GM21447 (cell line): ENCODE measurements around the gene PGGHG.
"Not testable (repeated sequence)": the region's sequence is repeated elsewhere in the genome, so short reads cannot be mapped to it uniquely, and the experiment has no call there.

Experiments
- ATAC-seq: cut with Tn5 transposase; IDR thresholded peaks from one replicate; pipeline ENCODE4 v1.9.1; 2021; ENCODE audit not compliant: unreplicated experiment

Gene PGGHG

DNA sequence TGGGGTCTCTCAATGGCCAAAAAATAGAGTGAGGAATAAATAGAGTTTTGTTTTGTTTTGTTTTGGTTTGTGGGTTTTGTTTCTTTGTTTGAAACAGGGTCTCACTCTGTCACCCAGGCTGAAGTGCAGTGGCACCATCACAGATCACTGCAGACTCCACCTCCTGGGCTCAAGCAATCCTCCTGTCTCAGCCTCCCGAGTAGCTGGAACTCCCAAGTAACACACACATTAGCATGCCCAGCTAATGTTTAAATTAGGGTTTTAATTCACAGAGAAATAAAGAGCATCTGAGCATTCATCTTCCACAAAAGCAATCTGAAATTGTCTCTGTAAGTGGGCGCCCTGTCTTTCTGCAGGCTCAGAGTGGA is 40.9 kb downstream of the PGGHG start:
- no peak for ATAC-seq

DNA sequence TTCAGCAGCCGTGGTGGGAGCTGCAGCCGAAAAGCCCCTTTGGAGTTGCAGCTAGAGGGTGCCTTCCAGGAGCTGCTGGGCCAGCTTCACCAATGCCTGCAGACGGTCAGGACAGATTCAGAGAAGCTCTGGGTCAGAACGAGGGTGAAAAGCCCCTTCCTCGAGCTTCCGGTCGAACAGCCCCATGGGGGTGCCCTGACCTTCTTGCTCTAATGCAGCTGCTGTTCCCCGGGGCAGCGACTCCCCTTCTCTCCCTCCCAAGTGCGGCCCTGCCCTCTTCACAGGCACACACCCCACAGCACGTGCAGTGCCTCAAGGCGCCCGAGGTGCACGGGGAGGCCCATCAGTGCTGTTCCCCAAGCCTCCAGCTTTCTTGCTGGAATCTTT is 41.4 kb downstream of the PGGHG start:
- no peak for ATAC-seq

DNA sequence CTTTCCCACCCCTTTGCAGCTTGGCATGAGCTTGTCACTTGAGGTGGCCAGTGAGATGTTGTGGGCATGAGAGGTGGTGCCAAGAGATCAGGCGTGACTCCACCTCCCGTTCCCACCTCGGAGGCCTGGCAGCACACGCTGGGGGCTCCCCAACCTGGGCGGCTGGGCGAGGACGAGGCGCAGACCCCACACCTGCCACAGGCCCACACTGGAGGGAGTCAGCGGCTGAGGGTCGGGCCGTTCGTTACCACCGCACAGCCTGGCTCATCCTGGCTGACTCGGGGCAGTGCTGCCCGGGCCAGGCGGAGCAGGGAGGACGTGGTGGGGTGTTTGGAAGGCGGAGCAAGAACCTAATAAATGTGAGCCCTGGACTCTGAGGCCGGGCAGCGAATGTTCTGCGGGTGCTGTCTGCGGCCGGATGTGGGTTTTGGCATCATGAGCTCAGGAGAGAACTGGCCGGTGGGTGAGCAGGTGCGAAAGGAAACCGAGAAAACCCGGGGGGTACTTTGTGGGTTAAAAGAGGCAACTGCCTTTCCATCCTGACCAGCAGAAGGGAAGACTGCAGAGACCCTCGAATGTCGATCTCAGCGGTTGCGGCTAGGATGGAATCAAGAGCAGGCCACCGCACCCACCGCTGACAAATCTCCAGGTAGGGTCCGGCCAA is 41.9 kb downstream of the PGGHG start:
- ATAC-seq = no peak

DNA sequence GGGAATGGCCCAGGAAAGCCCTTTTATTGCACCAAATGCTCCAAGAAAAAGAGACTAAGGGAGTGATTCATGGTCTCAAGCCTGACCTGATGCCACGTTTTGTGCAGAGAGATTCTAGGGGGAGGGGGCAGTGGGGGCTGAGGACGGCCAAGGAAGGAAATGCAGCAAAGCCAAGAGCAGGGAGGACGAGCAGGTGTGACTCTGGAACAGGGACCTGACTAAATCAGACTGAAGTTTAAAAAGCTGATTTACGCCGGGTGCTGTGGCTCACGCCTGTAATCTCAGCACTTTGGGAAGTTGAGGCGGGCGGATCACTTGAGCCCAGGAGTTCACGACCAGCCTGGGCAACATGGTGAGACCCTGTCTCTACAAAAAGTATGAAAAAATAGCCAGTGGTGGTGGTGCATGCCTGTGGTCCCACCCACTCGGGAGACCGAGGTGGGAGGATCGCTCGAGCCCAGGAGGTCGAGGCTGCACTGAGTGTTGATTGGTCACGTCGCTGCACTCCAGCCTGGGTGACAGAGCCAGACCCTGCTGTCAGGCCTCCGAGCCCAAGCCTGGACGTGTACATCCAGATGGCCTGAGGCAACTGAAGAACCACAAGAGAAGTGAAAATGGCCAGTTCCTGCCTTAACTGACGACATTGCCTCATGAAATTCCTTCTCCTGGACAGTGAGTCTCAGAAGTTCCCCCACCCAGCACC is 42.6 kb downstream of the PGGHG start:
- ATAC-seq = no peak

DNA sequence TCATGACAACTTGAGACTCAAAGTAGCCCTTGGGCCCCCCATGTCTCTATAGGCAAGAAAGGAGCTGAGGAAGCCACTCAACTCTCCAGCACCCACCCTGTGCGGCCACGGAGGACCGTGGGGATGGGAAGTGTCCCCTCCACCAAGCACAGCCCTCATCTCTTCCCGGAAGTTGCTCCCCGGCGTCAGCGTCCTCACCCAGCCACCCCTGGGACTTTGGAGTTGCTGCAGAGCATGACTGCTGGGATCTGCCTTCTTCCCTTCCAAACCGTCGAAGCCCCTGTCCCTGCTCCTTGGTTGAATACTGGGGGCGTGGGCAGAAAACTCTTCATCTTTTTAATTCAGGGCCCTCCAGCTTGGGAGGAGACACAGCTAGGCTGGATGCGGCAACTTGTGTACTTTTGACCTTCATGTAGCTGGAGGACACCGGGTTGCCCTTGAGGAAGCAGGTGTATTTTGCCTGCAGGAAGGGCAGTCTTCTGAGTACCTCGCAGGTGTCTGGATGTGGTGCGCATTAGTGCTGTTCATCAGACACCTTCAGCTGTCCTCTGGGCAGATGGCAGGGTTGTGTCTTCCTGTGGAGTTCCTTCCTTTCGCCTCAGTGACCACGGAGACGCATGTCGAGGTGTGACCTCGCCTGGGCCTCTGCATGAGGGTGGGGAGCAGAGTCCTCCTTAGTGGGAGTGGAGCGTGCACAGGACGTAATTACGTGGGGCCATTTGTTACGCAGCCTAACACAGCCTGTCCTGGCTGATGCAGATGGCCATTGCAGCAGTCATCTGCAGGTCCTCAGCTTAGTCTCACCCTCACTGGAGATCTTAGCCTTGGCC is 43.9 kb downstream of the PGGHG start:
- ATAC-seq = no peak

DNA sequence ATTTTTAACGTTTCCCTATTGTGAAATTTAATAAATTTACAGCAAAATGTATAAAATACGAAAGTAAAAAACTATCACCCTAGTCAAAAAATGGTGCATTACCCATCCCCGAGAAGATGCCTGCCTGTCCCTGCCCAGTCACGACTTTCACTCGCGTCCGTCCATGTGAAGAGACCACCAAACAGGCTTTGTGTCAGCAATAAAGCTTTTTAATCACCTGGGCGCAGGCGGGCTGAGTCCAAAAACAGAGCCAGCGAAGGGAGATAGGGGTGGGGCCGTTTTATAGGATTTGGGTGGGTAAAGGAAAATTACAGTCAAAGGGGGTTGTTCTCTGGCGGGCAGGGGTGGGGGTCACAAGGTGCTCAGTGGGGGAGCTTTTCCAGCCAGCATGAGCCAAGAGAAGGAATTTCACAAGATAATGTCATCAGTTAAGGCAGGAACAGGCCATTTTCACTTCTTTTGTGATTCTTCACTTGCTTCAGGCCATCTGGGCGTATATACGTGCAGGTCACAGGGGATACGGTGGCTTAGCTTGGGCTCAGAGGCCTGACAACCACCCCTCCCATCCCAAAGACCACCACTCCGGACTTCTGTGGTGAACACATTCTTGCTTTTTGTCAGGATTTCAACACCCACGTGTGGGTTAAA is 44.8 kb downstream of the PGGHG start:
- ATAC-seq = not testable (repeated sequence)

DNA sequence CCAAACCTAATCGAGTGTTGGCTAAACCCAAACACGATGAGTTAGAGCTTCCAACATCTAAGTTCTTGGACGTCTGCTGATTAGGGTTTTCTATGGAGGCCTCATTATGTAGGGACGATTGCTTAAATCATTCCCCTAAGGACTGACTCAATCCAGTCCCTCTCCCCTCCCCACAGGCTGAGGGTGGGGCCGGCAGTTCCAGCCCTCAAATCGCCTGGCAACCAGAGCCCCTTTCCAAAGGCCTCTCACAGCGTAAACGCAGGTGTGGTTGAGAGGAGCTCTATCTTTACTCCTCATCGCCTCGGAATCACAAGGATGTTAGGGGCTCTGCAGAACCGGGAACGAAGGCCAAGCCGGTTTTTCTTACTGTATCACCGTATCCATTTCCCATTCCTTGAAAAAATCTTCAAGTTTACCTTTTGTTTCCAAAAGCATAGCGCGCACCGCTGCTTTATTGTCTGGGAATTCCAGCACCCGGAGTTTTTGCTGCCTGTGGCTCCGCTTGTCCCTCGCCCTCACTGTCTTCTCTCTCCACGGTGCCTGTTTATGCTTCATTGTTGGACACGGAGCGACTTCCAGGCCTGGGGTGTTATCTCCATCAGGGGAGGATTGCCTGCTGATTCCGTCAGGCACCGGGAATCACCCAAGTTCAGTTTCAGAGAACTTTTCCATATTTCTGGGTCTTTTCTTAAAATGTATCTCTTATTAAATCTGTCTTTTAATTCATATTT is 45.5 kb downstream of the PGGHG start:
- no peak for ATAC-seq

DNA sequence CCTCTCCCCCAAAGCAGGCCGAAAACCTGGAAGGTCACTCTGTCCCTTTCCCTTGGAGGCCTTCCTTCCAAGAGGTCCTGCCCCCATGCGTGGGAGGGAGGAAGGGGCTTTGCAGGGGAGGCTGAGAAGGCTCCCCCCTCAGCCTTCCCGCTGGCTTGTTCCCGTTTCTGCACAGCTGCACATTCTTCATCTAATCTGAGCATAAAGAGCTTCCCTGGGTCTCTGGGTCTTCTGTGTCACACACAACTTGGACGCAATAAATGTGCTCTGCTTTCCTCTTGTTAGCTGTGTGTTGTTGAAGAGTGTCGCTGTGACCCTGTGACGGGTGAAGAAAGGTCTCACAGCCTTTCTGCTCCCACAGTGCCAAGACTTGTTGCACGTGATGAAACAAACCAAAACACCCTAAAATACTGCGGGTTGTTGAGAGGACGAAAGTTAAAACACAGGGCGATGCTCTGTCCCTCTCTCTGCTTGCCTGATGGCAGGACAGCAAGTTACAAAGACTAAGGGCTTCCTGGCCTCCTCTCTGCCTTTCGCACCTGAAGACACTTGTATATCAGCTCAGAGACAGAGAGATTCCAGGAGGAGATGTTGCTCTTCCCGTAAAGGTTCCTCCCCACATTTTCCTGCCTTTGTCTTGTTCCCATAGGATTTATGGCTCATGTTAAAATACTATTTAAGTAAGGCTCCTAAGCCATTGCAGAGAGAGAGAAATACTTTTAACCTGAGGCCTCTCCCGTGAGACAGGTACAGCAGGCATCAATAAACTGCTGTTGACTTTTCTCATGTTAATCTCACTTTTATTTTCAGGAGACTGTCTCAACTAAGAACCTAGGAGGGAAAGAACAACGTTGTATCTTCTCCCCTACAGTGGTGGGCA is 47.1 kb downstream of the PGGHG start:
- no peak for ATAC-seq

DNA sequence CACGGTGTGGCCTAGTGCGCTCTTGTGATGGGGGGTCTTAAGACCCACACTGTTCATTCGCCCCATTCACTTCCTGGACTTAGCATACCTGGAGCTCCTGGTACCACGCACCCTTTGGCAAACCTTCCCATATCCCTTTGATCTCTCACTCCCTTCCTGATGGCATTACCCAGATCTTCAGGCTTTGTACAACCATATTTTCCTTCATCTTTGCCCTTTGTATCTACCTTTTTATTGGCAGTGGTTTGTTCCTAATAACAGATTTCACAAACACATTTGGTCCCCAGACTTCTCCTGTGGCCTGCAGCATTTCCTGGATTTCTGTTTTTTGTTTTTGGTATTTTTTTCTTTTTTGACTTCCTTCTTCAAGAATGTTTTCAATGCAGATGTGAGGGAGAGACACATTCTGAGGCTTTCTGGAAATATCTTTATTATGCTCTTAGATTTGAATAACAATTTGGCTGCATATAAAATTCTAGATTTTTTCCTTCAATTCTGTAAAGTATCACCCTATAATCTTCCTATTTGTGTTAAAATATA is 47.8 kb downstream of the PGGHG start:
- no peak for ATAC-seq

DNA sequence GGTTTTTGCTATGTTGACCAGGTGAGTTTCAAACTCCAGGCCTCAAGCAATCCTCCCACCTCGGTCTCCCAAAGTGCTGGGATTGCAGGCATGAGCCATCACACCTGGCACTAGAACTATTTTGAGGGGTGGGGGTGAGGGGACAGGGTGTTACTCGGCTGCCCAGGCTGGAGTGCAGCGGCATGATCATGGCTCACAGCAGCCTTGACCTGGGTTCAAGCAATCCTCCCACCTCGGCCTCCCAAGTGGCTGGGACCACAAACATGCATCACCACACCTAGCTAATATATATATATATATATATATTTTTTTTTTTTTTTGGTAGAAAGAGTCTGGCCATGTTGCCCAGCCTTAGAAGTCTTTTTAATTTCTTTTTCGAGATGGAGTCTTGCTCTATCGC is 48.8 kb downstream of the PGGHG start:
- no peak for ATAC-seq

DNA sequence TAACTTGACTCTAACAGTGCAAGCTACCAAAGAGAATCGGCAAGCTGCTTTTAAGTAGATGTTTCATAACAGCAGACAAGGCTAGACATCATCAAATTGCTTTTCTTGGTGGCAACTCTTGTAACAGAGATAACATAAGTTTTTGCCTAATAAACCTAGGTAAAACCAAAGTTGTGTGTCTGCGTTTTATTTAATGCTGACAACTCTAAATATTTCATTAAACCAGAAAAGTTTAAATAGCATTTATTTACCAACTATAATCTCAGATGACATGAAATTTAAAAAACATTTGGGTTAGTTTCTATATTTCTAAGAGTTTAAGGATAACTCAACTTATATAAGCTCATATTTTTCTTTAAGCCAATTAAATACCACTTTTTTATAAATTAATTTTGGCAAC is 51.0 kb downstream of the PGGHG start:
- ATAC-seq = no peak

DNA sequence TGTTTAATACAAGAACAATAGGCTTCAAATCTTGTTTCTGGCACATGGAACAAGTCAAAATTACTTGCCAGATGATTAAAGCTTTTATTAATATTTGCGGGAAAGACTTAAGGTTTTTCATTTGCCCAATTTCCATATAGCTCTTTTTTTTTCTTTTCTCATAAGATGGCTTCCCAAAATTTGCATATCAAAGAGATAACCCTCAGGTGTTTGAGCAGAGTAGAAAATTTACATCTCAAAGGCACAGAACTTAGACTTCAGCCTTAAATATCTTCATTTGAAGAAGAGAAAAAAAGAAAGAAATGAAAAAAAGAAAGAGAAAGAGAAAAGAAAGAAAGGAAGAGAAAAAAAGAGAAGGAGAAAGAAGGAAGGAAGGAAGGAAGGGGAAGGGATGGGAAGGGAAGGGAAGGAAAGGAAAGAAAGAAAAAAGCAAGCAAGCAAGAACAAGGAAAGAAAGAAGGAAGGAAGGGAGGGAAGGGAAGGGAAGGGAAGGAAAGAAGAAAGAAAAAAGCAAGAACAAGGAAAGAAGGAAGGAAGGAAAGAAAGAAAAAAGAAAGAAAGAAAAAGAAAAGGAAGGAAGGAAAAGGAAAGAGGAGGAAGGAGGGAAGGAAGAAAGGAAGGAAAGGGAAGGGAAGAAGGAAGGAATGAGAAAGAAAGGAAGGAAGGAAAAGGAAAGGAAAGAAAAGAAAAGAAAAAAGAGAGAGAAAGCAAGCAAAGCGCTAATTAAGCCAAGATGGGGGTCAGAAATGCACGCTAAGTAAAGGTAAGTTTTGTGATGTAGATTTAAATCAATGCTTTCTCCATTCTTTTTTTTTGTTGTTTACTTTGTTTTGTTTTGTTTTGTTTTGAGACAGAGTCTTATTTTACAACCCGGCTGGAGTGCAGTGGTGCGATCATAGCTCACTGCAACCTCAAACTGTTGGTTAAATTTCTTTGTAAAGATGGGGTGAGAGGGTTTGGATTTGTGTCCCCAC is 51.9 kb downstream of the PGGHG start:
- ATAC-seq = no peak

DNA sequence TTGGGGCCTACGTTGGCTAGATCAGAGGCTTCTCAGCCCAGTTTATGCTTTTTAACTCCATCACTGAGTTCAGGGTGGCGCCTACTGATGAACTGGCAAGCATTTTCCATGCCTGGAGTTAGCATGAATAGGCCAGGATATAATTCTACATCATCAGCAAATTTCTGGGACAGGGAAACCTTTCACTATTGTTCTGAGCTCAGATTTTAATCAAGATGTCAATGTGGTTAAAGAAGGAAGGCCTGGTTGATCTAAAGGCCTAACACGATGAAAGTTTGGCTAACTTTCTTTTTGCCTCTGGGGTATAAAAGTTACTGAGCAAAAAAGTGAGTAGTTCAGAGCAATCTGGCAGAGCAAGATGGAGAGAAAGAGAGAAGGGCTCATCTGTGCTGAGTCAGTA is 53.4 kb downstream of the PGGHG start:
- no peak for ATAC-seq

DNA sequence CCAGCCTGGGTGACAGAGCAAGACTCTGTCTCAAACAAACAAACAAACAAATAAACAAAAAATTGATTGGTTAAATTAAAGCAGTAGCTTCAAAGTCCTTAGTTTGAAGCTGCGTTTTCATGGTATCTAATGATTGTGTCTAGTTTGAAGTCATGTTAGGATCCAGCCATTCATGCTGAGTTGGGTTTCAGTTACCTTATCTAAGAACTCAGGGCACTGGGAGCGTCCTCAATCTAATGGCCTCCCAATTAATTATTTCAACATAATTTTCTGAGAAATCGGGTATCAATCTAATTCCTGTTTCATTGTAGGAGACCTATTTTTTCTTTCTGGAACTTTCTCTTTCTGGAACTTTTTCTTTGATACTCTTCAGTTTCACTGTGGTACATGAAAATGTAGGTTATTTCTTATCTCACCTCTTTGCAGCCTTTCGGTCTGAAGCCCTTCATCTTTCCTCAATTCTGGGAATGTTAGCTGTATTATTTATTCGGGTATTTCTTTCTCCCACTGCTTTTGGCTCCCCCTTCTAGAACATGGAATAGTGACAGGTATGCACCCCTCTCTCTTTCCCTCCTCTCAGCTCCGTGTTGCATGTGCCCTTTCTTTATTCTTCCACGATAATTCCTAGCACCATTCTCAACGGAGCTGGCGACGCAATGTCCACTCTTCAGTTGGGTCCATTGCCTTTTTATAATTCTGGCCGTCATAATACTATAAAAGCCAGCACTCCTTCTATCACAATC is 56.1 kb downstream of the PGGHG start:
- ATAC-seq = no peak
